H1 (cell line): ENCODE measurements around the gene TSPAN17. TPM values are rescaled to one million over a fixed set of nuclear protein-coding genes. Genes with fewer than 3 reads are reported as not detected.

Experiments
- ASH2L ChIP-seq: fragments of 200-600, 300-600 bp; sonication (generic); IDR thresholded peaks from one replicate; pipeline ENCODE4 v1.7.1; 2017; ENCODE audit warnings: low read length
- CBX5 ChIP-seq: fragments of 300-800, 300-1000 bp; sonication (generic); IDR thresholded peaks from 2 replicates; pipeline ENCODE4 v1.7.1; 2016; ENCODE audit warnings: antibody characterized with exemption, low read length, low read depth
- CEBPB ChIP-seq: IDR thresholded peaks from 2 replicates; pipeline ENCODE4 v1.6.1; 2012; ENCODE audit warnings: low read depth, low read length
- CHD1 ChIP-seq: IDR thresholded peaks from 2 replicates; pipeline ENCODE4 v1.6.1; 2012; ENCODE audit warnings: low read depth, low read length, improper control_type of control experiment
- CTBP2 ChIP-seq: IDR thresholded peaks from 2 replicates; pipeline ENCODE4 v1.7.0; 2011; ENCODE audit warnings: borderline replicate concordance, mild to moderate bottlenecking, moderate library complexity, mixed read lengths, low read length; ENCODE audit not compliant: insufficient read depth, insufficient read length
- FOSL1 ChIP-seq: IDR thresholded peaks from 2 replicates; pipeline ENCODE4 v1.6.1; 2011; ENCODE audit warnings: mild to moderate bottlenecking, low read depth, low read length, moderate library complexity; ENCODE audit not compliant: insufficient read depth
- GTF2F1 ChIP-seq: IDR thresholded peaks from 2 replicates; pipeline ENCODE4 v1.6.1; 2012; ENCODE audit warnings: low read depth, low read length, improper control_type of control experiment, borderline replicate concordance
- HDAC2 ChIP-seq, 2 experiments: fragments of 300-600 bp in 1 of 2; sonication (generic) in 1 of 2; IDR thresholded peaks; 2 replicates each; pipeline ENCODE4 v1.6.1; 2011 to 2012; ENCODE audit warnings: low read depth in 2 of 2, low read length in 2 of 2, mild to moderate bottlenecking in 2 of 2, moderate library complexity in 2 of 2, borderline replicate concordance in 1 of 2, inconsistent platforms in 1 of 2
- HDAC6 ChIP-seq: IDR thresholded peaks from one replicate; pipeline ENCODE4 v1.7.1; 2012; ENCODE audit warnings: low read depth, mild to moderate bottlenecking, inconsistent platforms, low read length, moderate library complexity
- JUND ChIP-seq: IDR thresholded peaks from 2 replicates; pipeline ENCODE4 v1.6.1; 2011; ENCODE audit warnings: mild to moderate bottlenecking, improper control_type of control experiment, low read length
- NANOG ChIP-seq: IDR thresholded peaks from 2 replicates; pipeline ENCODE4 v1.6.1; 2011; ENCODE audit warnings: low read length, low read depth, mild to moderate bottlenecking, inconsistent platforms; ENCODE audit not compliant: insufficient read depth, poor library complexity, severe bottlenecking
- POLR2A ChIP-seq, 2 experiments: IDR thresholded peaks; 1 replicate in 1 of 2; 2 replicates in 1 of 2; pipeline ENCODE4 v1.6.1; 2011; ENCODE audit warnings: low read depth in 2 of 2, low read length in 2 of 2, mild to moderate bottlenecking in 2 of 2; ENCODE audit errors: control extremely low read depth in 1 of 2
- POLR2AphosphoS5 ChIP-seq: IDR thresholded peaks from 2 replicates; pipeline ENCODE4 v1.6.1; 2011; ENCODE audit warnings: low read depth, low read length
- RXRA ChIP-seq: IDR thresholded peaks from 2 replicates; pipeline ENCODE4 v1.6.1; 2011; ENCODE audit warnings: low read depth, mild to moderate bottlenecking, low read length, moderate library complexity; ENCODE audit not compliant: insufficient read depth
- SUZ12 ChIP-seq: fragments of 200-600 bp; sonication (generic); IDR thresholded peaks from 2 replicates; pipeline ENCODE4 v1.6.1; 2012; ENCODE audit warnings: mild to moderate bottlenecking, inconsistent platforms, low read length, moderate library complexity, mixed read lengths
- TAF1 ChIP-seq: IDR thresholded peaks from 2 replicates; pipeline ENCODE4 v1.6.1; 2011; ENCODE audit warnings: mild to moderate bottlenecking, low read depth, low read length
- TBP ChIP-seq: IDR thresholded peaks from 2 replicates; pipeline ENCODE4 v1.6.1; 2011; ENCODE audit warnings: low read depth, low read length, improper control_type of control experiment
- polyA plus RNA-seq, 7 experiments: library from polyadenylated mRNA; depleted of rRNA in 3 of 7; stranded (reverse) in 5 of 7; unstranded in 2 of 7; fragments of >200 nt in 5 of 7; fragments of 200-250 nt in 2 of 7; gene quantifications; 1 replicate in 5 of 7; 2 replicates in 1 of 7; 4 replicates in 1 of 7; pipeline versions ENCODE4 v1.2.1 to v1.2.3, GENCODE V29; 2011 to 2013; ENCODE audit warnings: missing spikeins in 2 of 7, mixed read lengths in 2 of 7
- total RNA-seq: library from RNA; stranded (reverse); fragmentation: NEBNext Ultra II Directional; extraction: Animal tissue kit (Norgen Biotek cat#: 25700); gene quantifications from 2 replicates; pipeline ENCODE4 v1.2.1, GENCODE V29; 2021

TSPAN17 gene
- total and polyA plus RNA-seq, 2 of the 8 experiments (the other 6 are each of a cell fraction or from before 2014, with no cell fraction given): 41.5 to 53.7 TPM

- TF ChIP-seq JUND (no peak), POLR2A (IDR thresholded peaks at IDR 0.05; ENCODE audit: control extremely low read depth in 1 of 2, low read depth in 2 of 2, low read length in 2 of 2) (no peak), TAF1 (peak; percentile 35; the same call in 1 of the 2 replicates), CTBP2 (no peak), GTF2F1 (no peak), FOSL1 (no peak), CHD1 (no peak), NANOG (no peak), CEBPB (no peak), RXRA (no peak), HDAC2 (IDR thresholded peaks at IDR 0.05; ENCODE audit: borderline replicate concordance in 1 of 2, low read depth in 2 of 2, low read length in 2 of 2) (peak; percentile 19 to 63; a peak in 1 of 4 replicates), POLR2AphosphoS5 (no peak), ASH2L (no peak), HDAC6 (no peak), TBP (no peak), CBX5 (no peak), SUZ12 (no peak)
Observed at GRCh38 chr5:176609724-176610434, 37.4 kb upstream of the TSPAN17 start, which contains the start of gene GPRIN1 (continued).
